Mesodermal cell (in vitro differentiated cells): Measurements from ENCODE around the gene PEX3.

Experiments
- H3K27ac ChIP-seq: 2 replicates; pipeline ENCODE4 v1.7.0; 2013; ENCODE audit warnings: mild to moderate bottlenecking, low read depth, low read length, moderate library complexity; ENCODE audit not compliant: severe bottlenecking
- H3K36me3 ChIP-seq: 2 replicates; pipeline ENCODE4 v1.7.1; 2013; ENCODE audit warnings: mild to moderate bottlenecking, low read length, moderate library complexity; ENCODE audit not compliant: control insufficient read depth, insufficient read depth
- H3K4me1 ChIP-seq: one replicate; pipeline ENCODE4 v1.7.1; 2013; ENCODE audit warnings: mild to moderate bottlenecking, low read length; ENCODE audit not compliant: insufficient read depth, control insufficient read depth, poor library complexity, severe bottlenecking
- H3K4me3 ChIP-seq: 2 replicates; pipeline ENCODE4 v1.7.0; 2013; ENCODE audit warnings: low read length, control low read depth, mild to moderate bottlenecking; ENCODE audit not compliant: insufficient read depth, poor library complexity, severe bottlenecking; ENCODE audit errors: extremely low read depth
- H3K9me3 ChIP-seq: 2 replicates; pipeline ENCODE4 v1.7.1; 2013; ENCODE audit warnings: mild to moderate bottlenecking, low read length, moderate library complexity; ENCODE audit not compliant: control insufficient read depth
- WGBS, 2 experiments: methylation state at CpG; one replicate each; pipeline ENCODE4 v1.1.5; 2013; ENCODE audit warnings: missing lambda C conversion rate in 2 of 2; ENCODE audit not compliant: insufficient coverage in 2 of 2; 5-methylcytosine and 5-hydroxymethylcytosine counted together

Gene PEX3

DNA sequence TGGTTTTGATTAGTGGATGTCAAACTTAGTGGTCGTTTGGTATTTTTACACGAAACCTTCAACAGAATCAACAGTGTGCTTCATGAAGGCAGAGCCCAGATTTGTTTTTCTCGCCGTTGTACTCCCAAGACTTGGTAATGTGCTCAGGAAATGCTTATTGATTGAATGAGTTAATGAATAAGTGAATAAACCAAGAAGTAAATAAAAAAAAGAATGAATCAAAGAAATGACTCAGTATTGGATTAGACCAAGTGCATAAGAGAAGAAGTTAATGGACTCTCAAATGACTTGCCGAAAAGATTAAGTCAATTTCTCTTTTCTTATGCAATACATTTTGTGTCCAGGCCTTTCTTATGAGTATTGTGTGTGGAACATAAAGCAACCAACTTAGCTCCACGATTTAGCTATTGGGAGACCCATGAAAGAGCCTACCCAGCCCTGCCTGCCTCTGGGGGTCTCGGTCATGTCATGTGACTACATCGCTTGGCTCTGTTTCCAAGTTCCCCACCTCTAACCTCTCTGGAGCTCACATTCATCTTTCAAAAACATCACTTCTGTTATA is 71.5 kb downstream of the PEX3 start:
- no peaks in the 10 kb centered on the region for H3K9me3 ChIP-seq
- H3K4me3 ChIP-seq = no peak overlapping the region
- 88 to 89% methylated on average over 3 to 8 of the region's 8 CpGs for WGBS, 2 experiments
- H3K36me3 ChIP-seq = no peaks in the 10 kb centered on the region
- no peaks in the 10 kb centered on the region for H3K4me1 ChIP-seq
- H3K27ac ChIP-seq = no peak overlapping the region

DNA sequence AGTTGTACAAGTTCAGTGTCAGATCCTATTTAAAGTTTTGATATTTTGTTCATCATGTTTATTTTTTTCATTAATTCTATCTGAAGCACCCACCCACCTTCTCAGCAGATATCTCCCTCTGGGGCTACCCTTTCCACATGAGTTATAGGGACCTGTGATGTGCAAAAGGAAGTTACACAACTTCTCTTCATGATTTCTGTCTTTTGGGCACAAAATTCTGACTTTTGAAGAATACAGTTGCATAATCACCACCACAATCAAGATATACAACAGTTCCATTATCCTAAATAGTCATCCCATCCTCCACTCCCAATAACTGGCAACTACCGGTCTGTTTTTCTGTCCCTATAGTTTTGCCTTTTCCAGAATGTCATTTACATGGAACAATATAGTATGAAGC is 74.8 kb downstream of the PEX3 start:
- H3K27ac ChIP-seq = no peak overlapping the region
- WGBS, 2 experiments = 43 to 88% methylated on average over 1 of the region's 1 CpG
- no peaks in the 10 kb centered on the region for H3K9me3 ChIP-seq
- no peaks in the 10 kb centered on the region for H3K4me1 ChIP-seq
- H3K36me3 ChIP-seq = no peaks in the 10 kb centered on the region
- H3K4me3 ChIP-seq = no peak overlapping the region

DNA sequence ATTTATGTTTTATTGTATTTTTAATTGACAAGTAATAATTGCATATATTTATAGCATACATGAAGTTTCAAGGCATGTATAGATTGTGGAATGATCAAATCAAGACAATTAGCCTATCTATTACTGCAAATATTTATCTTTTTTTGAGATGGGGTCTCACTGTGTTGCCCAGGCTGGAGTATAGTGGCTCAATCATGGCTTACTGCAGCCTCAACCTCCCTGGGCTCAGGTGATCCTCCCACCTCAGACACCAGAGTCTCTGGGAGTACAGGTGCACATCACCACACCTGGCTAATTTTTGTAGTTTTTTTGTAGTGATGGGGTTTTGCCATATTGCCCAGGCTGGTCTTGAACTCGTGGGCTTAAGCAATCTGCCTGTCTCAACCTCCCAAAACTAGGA is 77.1 kb downstream of the PEX3 start:
- Histone ChIP-seq H3K4me1 (no peaks in the 10 kb centered on the region), H3K9me3 (no peaks in the 10 kb centered on the region), H3K27ac (no peak overlapping the region), H3K4me3 (no peak overlapping the region), H3K36me3 (no peaks in the 10 kb centered on the region)
- 100% methylated on average over 1 of the region's 1 CpG; no CpG with 5 or more reads in 1 of the 2 experiments for WGBS, 2 experiments

DNA sequence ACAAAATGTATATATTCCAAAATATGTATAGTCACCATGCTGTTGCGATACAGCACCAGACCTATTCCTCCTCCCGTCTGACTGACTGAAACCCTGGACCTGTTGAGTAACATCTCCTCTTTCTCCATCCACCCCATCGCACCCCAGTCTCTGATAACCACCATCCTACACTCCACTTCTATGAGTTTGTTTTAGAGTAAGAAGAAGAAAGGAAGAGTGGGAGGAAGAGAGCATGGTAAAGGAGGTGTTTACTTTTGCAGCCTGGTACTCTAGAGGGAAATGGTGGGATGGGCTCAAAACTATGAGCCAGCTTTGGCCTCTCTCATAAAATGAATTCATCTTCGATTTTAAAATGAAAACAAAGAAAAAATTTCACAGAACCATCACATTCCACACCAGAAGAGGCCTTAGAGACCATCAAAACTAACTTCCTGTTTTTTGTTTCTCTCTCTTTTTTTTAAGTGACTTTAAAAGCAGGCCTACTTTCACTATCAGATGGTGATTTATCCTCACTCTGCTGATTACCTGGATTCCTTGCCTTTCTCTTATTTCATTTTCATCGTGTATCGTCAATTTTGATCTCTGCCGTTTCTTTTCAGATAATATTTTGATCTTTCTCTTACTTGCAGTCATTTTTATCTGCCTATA is 77.7 kb downstream of the PEX3 start:
- 86 to 88% methylated on average over 2 to 3 of the region's 7 CpGs for WGBS, 2 experiments
- Histone ChIP-seq H3K36me3 (no peaks in the 10 kb centered on the region), H3K4me1 (no peaks in the 10 kb centered on the region), H3K27ac (no peak overlapping the region), H3K4me3 (no peak overlapping the region), H3K9me3 (no peaks in the 10 kb centered on the region)

DNA sequence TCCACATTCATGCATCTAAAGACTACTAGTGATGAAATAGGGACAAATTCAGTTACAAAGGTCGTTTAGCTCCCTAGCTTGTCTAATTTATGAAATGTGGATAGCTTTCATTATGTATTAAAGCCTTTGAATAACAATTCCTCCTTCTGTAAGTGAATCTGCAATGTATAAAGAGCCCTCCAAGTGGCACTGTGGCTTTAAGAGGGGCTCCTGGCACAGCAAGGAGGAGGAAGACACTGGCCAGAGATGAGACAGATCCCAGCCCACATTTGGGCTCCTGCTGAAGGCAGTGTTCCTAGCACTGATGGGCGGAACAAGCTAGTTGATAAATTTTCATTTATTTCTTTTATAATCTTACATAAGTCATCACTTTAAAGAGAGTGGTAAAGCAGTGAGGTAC is 78.5 kb downstream of the PEX3 start:
- H3K4me1 ChIP-seq = no peaks in the 10 kb centered on the region
- H3K4me3 ChIP-seq = no peak overlapping the region
- H3K27ac ChIP-seq = no peak overlapping the region
- no CpG with 5 or more reads among the region's 2 CpGs for WGBS, 2 experiments
- H3K36me3 ChIP-seq = no peaks in the 10 kb centered on the region
- no peaks in the 10 kb centered on the region for H3K9me3 ChIP-seq

DNA sequence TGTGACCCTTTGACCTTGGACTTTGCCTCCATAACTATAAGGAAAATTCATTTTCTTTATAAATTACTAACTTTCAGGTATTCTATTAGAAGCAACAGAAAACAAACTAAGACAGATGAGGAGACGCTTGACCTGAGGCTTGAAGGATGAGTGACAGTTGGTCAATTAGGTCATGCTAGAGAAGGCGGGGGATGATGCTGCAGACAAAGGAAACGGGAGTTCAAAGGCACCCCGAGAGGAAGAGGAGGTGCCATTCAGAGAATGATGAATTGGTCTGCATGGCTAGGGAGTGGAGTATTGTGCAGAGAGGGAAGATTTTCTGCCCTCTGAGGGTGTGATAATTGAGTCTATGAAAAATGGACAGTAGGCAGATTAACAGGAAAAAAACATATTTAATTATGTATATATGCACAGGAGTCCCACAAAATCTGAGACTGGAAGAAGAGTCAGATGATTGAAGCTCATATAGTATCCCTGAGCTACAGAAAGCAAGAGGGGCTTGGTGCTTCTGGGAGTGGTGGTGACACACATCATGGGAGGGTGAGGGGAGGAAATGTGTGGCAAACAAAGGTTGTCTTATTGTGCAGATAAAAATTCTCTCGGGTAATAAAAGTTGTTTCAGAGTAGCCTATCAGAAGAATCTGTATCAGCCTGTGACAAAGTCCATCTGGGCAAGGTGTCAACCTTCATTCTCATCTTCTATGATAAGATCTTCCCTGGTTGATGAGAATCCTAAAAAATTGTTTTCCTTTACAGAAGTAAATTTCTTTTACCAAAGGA is 81.3 kb downstream of the PEX3 start:
- 67 to 76% methylated on average over 3 to 5 of the region's 5 CpGs for WGBS, 2 experiments

DNA sequence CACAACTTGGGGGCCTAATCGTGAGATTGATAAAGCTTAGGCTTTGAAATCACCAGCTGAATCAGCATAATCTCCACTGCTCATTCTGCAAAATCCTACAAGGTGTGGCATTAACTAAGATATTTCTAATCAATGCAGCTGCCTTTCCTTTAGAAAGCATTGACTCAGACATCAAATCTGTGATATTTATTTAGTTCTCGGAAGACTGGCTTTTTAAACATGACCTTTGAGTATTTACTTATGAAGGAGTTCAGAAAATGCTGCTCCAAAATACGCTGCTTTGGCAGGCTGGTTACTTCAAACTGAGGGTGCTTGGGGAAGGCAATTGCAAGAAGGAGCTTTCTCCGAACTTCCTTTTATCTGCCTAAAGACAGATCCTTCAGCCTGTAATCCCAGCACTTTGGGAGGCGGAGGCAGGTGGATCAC is 84.6 kb downstream of the PEX3 start:
- Histone ChIP-seq H3K4me3 (no peak overlapping the region), H3K4me1 (no peaks in the 10 kb centered on the region), H3K9me3 (no peaks in the 10 kb centered on the region), H3K27ac (no peak overlapping the region), H3K36me3 (no peaks in the 10 kb centered on the region)
- 90 to 95% methylated on average over 2 to 4 of the region's 5 CpGs for WGBS, 2 experiments

More for the DNA sequence above, 81.3 kb downstream of the PEX3 start:
- Histone ChIP-seq H3K4me3 (no peak overlapping the region), H3K9me3 (no peaks in the 10 kb centered on the region), H3K36me3 (no peaks in the 10 kb centered on the region), H3K4me1 (no peaks in the 10 kb centered on the region), H3K27ac (no peak overlapping the region)

DNA sequence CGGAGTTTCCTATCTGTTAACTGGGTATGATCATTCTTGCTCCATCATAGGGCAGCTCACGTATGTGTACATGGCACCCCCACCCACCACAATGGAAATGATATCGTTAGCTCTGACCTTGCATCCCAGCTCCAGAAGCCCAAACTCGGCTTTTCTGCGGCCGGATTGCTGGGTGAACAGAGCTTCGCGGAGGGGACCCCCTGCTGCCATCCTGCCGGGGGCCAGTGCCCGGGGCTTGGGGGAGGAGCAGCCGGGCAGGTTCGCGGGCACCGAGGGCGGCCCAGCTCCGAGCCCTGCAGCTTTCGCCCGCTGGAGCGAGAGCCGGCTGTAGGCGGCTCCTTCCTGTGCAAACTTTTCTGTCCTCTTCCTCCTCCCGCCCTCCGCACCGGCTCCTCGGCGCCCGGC is 85.9 kb downstream of the PEX3 start:
- WGBS, 2 experiments = 6 to 12% methylated on average over 14 to 26 of the region's 27 CpGs
- no peaks in the 10 kb centered on the region for H3K36me3 ChIP-seq
- no peaks in the 10 kb centered on the region for H3K4me1 ChIP-seq
- H3K9me3 ChIP-seq = no peaks in the 10 kb centered on the region
- no peak overlapping the region for H3K27ac ChIP-seq
- H3K4me3 ChIP-seq = peak overlapping the region; percentile 34

DNA sequence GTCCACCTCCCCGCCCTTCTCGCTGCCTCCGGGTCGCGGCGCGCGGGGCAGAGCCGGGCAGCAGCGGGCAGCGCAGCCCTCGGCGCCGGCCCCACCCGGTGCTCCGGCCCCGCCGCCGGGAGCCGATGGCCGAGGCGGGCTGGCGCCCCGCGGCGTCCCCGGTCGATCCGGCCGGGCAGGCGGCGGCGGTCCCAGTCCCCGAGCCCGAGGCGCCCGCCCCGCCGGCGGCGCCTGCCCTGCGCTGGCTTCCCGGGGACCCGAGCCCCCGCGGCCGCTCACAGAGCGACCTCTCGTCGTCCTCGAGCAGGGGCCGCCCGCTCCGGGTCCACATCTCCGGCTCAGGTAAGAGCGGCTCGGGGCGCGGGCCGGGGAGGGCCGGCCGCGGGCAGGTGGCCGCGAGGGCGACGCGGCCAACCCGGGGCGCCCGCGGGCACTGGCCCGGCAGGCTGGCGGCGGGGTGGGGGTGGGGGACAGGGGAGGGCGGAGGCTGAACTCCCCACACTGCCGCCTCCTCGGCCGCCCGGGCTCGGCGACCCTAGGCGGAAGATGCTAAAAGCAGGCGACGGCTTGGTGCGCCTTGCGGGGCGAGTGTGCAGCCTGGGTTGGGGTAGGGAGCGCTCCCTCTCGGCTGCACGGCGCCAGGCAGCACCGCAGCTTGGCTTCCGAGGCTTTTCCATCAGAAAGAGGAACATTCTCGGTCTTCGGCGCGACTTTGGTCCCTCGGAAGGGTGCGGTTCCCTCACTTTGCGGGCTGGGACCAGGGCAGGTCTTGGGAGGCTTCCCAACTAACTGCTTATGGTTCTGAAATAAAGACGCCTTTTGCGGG is 86.5 kb downstream of the PEX3 start:
- no peaks in the 10 kb centered on the region for H3K9me3 ChIP-seq
- 1% methylated on average over 65 to 71 of the region's 103 CpGs for WGBS, 2 experiments
- H3K4me3 ChIP-seq = peak overlapping the region; percentile 44
- no peak overlapping the region for H3K27ac ChIP-seq
- H3K4me1 ChIP-seq = no peaks in the 10 kb centered on the region
- no peaks in the 10 kb centered on the region for H3K36me3 ChIP-seq

DNA sequence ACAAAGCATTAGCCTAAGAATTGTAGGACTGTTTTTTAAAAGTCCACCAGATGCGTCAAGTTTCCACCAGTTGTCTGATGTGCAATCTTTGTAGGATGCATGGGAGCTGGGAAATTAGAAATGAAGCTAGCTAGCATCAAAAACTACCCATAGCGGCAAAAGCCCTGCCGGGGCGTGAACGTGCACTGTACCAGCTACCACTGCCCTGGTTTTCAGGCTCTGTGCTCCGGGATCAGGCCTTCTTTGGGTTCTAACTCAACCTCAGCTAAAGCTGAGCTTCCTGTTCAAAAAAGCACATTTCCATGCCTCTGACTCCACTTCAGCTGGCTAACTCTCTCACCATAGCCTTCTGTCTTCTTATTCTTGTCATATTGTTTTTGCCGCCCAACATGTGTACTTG is 87.8 kb downstream of the PEX3 start:
- H3K27ac ChIP-seq = no peak overlapping the region
- WGBS, 2 experiments = 88 to 100% methylated on average over 4 to 7 of the region's 7 CpGs
- H3K4me1 ChIP-seq = no peaks in the 10 kb centered on the region
- H3K4me3 ChIP-seq = no peak overlapping the region
- H3K36me3 ChIP-seq = no peaks in the 10 kb centered on the region
- no peaks in the 10 kb centered on the region for H3K9me3 ChIP-seq
